Measurements from ENCODE around the gene VPS51. TPM values are rescaled to one million over a fixed set of nuclear protein-coding genes. Genes with fewer than 3 reads are reported as not detected.

Gene VPS51
- total RNA-seq, 2 experiments from 2014 or later: 119 to 214 TPM

DNA sequence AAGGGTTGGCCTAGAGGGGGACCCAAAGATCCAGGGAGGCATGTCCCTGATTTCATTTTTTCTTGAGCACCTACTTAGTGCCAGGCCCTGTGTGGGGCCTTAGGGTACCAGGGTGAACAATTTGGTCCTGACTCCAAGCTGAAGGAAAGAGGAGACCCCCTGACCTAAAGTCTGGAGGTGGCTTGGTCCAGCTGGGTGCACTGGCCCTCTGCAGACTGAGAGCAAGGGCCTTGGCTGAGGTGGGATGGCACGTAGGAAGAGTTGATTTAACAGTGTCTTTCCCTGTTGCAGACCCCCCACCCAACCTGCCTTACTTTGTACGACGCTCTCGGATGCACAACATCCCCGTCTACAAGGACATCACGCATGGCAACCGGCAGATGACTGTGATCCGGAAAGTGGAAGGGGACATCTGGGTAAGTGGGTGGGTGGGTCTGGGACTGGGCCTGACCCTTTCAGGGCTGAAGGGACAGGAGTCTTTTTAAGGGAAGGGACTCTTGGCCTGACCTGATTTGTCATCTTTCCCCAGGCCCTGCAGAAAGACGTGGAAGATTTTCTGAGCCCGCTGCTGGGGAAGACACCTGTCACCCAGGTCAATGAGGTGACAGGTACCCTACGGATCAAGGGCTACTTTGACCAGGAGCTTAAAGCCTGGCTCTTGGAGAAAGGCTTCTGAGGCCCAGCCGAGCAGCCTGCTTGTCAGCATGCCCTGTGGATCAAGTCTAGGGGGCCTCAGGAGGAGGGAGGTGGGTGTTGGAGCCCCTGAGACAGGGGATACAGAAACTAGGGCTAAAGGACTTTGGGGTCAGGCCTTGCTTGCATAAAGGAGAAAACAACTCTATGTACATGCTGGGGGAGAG, 29.4 kb downstream of the VPS51 start:
- Histone ChIP-seq H3K4me1 (ENCODE audit: insufficient read depth, low read length, poor library complexity, severe bottlenecking) (peaks cover 53% of the 10 kb centered on the region), H3K27ac (ENCODE audit: low read depth, low read length, poor library complexity, severe bottlenecking) (peak overlapping the region; percentile 98), H3K36me3 (ENCODE audit: insufficient read depth, low read length) (peaks cover 82% of the 10 kb centered on the region), H4K20me1 (ENCODE audit: insufficient read depth, low read length) (peaks cover 9% of the 10 kb centered on the region; the same call in 1 of the 2 replicates), H3K9me3 (ENCODE audit: low read length) (no peaks in the 10 kb centered on the region), H3K4me2 (ENCODE audit: low read length) (no peak overlapping the region), H3K79me2 (ENCODE audit: insufficient read depth, low read depth, low read length) (peaks cover 59% of the 10 kb centered on the region), H3K9me2 (ENCODE audit: insufficient read depth, low read length) (no peaks in the 10 kb centered on the region), H2AFZ (ENCODE audit: low read length) (no peak overlapping the region), H3K4me3 (ENCODE audit: low read depth, low read length, poor library complexity, severe bottlenecking) (no peak overlapping the region)
- intact Hi-C loops (cut with micrococcal nuclease; ENCODE audit: unreplicated experiment): no loop called here
- ChIA-PET POLR2A (interaction anchor here (1.3 kb wide), 1 partner anchor 10 kb away, joined by 3 read pairs; no protein-coding TSS in a partner anchor), CTCF (ENCODE audit: unreplicated experiment) (no interaction called here)
- BruUV-seq (replicated peaks): no TSS peak
- no peak for DNase-seq (ENCODE audit: low spot score)
- TF ChIP-seq, protein P1, sequence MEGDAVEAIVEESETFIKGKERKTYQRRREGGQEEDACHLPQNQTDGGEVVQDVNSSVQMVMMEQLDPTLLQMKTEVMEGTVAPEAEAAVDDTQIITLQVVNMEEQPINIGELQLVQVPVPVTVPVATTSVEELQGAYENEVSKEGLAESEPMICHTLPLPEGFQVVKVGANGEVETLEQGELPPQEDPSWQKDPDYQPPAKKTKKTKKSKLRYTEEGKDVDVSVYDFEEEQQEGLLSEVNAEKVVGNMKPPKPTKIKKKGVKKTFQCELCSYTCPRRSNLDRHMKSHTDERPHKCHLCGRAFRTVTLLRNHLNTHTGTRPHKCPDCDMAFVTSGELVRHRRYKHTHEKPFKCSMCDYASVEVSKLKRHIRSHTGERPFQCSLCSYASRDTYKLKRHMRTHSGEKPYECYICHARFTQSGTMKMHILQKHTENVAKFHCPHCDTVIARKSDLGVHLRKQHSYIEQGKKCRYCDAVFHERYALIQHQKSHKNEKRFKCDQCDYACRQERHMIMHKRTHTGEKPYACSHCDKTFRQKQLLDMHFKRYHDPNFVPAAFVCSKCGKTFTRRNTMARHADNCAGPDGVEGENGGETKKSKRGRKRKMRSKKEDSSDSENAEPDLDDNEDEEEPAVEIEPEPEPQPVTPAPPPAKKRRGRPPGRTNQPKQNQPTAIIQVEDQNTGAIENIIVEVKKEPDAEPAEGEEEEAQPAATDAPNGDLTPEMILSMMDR (conservative IDR thresholded peaks at IDR 0.05; ENCODE audit: low read length): no peak
- no peak for TF ChIP-seq EZH2phosphoT487 (IDR thresholded peaks at IDR 0.05; ENCODE audit: borderline replicate concordance, low read depth, low read length)

DNA sequence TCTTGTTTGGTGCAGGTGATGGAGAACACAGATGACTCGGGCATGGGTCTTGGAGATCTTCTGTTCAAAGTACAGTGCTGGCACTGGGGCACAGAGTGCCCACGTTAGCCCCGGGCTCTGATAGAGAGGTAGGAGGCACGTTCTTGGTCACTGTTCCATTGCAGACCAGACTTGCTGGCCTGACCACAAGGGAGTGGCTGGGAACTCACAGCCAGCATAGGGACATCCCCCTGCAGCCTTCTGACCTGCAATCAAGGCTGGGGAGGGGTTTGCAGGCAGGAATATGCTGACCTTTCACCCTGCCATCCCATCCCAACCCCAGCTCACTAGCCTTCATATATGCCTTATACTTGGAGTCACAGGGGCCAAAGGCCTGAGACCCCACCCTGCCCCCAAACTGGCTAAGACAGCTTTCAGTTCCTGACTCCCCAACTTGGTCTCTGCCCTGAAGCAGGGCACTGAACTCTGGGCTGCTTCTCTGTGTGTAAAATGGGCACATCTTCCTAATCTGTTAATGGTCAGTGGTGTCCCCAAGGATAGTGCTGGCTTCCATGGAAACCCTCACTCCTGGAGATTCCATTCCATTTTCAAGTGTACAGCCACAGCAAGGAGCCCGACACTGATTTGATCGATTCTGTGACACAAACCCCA, 30.7 kb downstream of the VPS51 start:
- no peak overlapping the region for H3K4me2 ChIP-seq (ENCODE audit: low read length)
- no peak overlapping the region for H3K4me3 ChIP-seq (ENCODE audit: low read depth, low read length, poor library complexity, severe bottlenecking)
- H3K9me3 ChIP-seq (ENCODE audit: low read length): no peaks in the 10 kb centered on the region
- peaks cover 59% of the 10 kb centered on the region for H3K79me2 ChIP-seq (ENCODE audit: insufficient read depth, low read depth, low read length)
- intact Hi-C loops (cut with micrococcal nuclease; ENCODE audit: unreplicated experiment): no loop called here
- H3K27ac ChIP-seq (ENCODE audit: low read depth, low read length, poor library complexity, severe bottlenecking): peak overlapping the region; percentile 98
- TF ChIP-seq, protein P1 (conservative IDR thresholded peaks at IDR 0.05; ENCODE audit: low read length): no peak
- no peak for TF ChIP-seq EZH2phosphoT487 (IDR thresholded peaks at IDR 0.05; ENCODE audit: borderline replicate concordance, low read depth, low read length)
- no peaks in the 10 kb centered on the region for H3K9me2 ChIP-seq (ENCODE audit: insufficient read depth, low read length)
- no peak for DNase-seq (ENCODE audit: low spot score)
- no TSS peak for BruUV-seq (replicated peaks)
- POLR2A ChIA-PET: no interaction called here
- H2AFZ ChIP-seq (ENCODE audit: low read length): no peak overlapping the region
- no peaks in the 10 kb centered on the region for H4K20me1 ChIP-seq (ENCODE audit: insufficient read depth, low read length)
- peaks cover 82% of the 10 kb centered on the region for H3K36me3 ChIP-seq (ENCODE audit: insufficient read depth, low read length)
- CTCF ChIA-PET (ENCODE audit: unreplicated experiment): no interaction called here
- peaks cover 59% of the 10 kb centered on the region for H3K4me1 ChIP-seq (ENCODE audit: insufficient read depth, low read length, poor library complexity, severe bottlenecking)

Measured in OCI-LY7 (cell line).